ENCODE data around the gene SVIP. TPM values are rescaled to one million over a fixed set of nuclear protein-coding genes. Genes with fewer than 3 reads are reported as not detected.

SVIP gene
- polyA plus RNA-seq, 1 experiment: 10.3 TPM

DNA sequence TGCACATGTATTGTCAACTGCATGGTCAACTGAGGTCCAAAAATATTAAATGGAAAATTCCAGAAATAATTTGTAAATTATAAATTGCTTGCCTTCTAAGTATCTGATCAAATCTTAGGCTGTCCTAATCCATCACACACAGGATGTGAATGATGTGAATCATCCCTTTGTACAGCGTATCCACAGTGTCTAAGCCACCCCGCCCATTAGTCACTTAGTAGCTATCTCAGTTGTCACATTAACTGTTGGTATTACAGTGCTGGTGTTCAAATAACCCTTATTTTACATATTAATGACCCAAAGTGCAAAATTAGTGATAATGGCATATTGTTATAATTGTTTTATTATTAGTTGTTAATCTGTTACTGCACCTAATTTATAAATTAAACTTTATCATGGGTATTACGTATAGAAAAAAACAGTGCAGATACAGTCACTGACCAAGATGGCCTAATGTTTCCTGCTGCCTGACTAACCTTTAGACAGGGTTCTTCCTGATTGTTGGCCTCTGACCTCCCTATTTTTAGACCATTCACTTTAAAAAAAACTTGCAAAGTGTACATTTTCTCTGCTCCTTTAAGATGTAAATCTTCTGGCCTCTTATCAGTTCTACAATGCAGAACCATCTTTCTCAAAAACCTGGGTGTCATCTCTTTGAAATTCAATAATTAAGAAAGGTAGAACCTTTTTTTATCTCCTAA, 2.9 kb upstream of the SVIP start:
- no peak overlapping the region for H3K4me3 ChIP-seq (ENCODE audit: low read depth, low read length)
- CTCF ChIA-PET: no interaction called here
- no peaks in the 10 kb centered on the region for H3K9me3 ChIP-seq (ENCODE audit: control insufficient read depth, insufficient read depth, low read length)
- no peaks in the 10 kb centered on the region for H3K27me3 ChIP-seq (ENCODE audit: control insufficient read depth, insufficient read depth, low read length)
- no peak overlapping the region for H3K27ac ChIP-seq (ENCODE audit: low read depth, low read length)
- POLR2A ChIA-PET: no interaction called here
- no peak for DNase-seq (ENCODE audit: low read depth, low spot score)
- TF ChIP-seq, protein P1, sequence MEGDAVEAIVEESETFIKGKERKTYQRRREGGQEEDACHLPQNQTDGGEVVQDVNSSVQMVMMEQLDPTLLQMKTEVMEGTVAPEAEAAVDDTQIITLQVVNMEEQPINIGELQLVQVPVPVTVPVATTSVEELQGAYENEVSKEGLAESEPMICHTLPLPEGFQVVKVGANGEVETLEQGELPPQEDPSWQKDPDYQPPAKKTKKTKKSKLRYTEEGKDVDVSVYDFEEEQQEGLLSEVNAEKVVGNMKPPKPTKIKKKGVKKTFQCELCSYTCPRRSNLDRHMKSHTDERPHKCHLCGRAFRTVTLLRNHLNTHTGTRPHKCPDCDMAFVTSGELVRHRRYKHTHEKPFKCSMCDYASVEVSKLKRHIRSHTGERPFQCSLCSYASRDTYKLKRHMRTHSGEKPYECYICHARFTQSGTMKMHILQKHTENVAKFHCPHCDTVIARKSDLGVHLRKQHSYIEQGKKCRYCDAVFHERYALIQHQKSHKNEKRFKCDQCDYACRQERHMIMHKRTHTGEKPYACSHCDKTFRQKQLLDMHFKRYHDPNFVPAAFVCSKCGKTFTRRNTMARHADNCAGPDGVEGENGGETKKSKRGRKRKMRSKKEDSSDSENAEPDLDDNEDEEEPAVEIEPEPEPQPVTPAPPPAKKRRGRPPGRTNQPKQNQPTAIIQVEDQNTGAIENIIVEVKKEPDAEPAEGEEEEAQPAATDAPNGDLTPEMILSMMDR (IDR thresholded peaks at IDR 0.05; ENCODE audit: low read depth, low read length): no peak

DNA sequence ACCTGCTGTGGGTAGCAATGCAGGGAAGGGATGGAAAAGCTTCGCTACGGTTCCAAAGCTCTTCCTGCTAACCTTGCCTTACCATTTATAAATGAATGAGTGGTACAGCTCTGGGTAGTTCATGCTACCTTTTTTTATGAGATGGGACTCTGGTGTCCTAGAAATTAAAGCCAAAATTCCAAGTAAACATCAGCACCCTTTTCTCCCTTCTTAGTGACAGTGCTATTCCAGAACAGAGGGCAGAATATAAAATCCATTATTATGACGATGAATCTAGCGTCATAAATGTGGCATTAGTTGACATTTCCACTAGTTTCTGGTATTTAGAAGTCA, 447 bp upstream of the SVIP start:
- Histone ChIP-seq H3K27ac (ENCODE audit: low read depth, low read length) (no peak overlapping the region), H3K9me3 (ENCODE audit: control insufficient read depth, insufficient read depth, low read length) (no peaks in the 10 kb centered on the region), H3K27me3 (ENCODE audit: control insufficient read depth, insufficient read depth, low read length) (no peaks in the 10 kb centered on the region), H3K4me3 (ENCODE audit: low read depth, low read length) (peak overlapping the region; percentile 91)
- DNase-seq (ENCODE audit: low read depth, low spot score): no peak
- POLR2A ChIA-PET: no interaction called here
- CTCF ChIA-PET: interaction anchor here (0.7 to 2.3 kb wide), 10 partner anchors 8 to 1638 kb away, joined by 3 to 16 read pairs (median 6); no protein-coding TSS in a partner anchor
- TF ChIP-seq, protein P1 (IDR thresholded peaks at IDR 0.05; ENCODE audit: low read depth, low read length): no peak

DNA sequence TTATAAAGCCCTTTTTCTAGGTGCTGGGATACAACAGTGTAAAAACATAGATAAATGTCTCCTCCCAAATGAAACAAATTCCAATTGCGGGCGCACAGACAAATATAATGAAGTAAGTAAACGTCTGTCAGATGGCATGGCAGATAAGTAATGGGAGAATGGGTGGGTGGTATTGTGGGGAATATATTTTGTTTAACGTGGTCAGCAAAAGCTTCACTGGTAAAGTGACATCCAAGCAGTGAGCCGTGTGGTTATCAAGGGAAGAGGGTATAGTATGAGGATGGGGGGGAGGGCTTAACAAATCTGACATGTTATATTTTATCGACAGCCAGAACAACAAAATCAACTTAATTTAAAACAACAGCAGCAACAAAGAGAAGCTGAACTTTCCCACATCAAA, 1.2 kb downstream of the SVIP start:
- no peak for DNase-seq (ENCODE audit: low read depth, low spot score)
- Histone ChIP-seq H3K9me3 (ENCODE audit: control insufficient read depth, insufficient read depth, low read length) (no peaks in the 10 kb centered on the region), H3K27me3 (ENCODE audit: control insufficient read depth, insufficient read depth, low read length) (no peaks in the 10 kb centered on the region), H3K4me3 (ENCODE audit: low read depth, low read length) (no peak overlapping the region), H3K27ac (ENCODE audit: low read depth, low read length) (no peak overlapping the region)
- TF ChIP-seq, protein P1 (IDR thresholded peaks at IDR 0.05; ENCODE audit: low read depth, low read length): no peak
- POLR2A ChIA-PET: no interaction called here
- CTCF ChIA-PET: interaction anchor here (1.1 to 2.3 kb wide), 3 partner anchors 13 to 47 kb away, joined by 3 to 16 read pairs (median 14); no protein-coding TSS in a partner anchor

- Histone ChIP-seq H3K9me3 (ENCODE audit: control insufficient read depth, insufficient read depth, low read length) (no peaks in the 10 kb centered on the region), H3K4me3 (ENCODE audit: low read depth, low read length) (no peak overlapping the region), H3K27me3 (ENCODE audit: control insufficient read depth, insufficient read depth, low read length) (no peaks in the 10 kb centered on the region), H3K27ac (ENCODE audit: low read depth, low read length) (no peak overlapping the region)
- POLR2A ChIA-PET: no interaction called here
- DNase-seq (ENCODE audit: low read depth, low spot score): no peak
- TF ChIP-seq, protein P1 (IDR thresholded peaks at IDR 0.05; ENCODE audit: low read depth, low read length): no peak
- CTCF ChIA-PET: interaction anchor here (1.3 kb wide), 1 partner anchor 8 kb away, joined by 3 read pairs; no protein-coding TSS in a partner anchor
These were observed 7.4 kb downstream of the SVIP start for GRCh38 chr11:22822203-22822602.

DNA sequence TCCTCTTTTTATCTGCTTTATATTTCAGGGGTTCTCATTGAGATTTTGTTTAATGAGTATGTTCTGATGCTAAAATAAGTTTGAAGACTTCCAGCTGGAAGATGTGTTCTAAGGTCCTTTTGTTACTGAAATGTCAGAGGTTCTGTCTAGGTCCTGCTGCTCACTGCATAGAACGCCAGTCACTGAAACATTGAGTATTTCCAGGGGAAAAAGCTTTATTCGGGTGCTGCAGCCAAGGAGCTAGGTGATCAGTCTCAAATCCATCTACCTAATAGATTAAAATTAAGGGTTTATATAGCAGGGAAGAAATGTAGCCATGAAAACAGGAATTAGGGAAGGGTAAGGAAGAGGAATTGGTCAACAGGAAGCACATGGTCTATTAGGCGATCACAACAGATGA, 19.7 kb downstream of the SVIP start:
- Histone ChIP-seq H3K9me3 (ENCODE audit: control insufficient read depth, insufficient read depth, low read length) (no peaks in the 10 kb centered on the region), H3K27ac (ENCODE audit: low read depth, low read length) (no peak overlapping the region), H3K27me3 (ENCODE audit: control insufficient read depth, insufficient read depth, low read length) (no peaks in the 10 kb centered on the region), H3K4me3 (ENCODE audit: low read depth, low read length) (no peak overlapping the region)
- TF ChIP-seq, protein P1 (IDR thresholded peaks at IDR 0.05; ENCODE audit: low read depth, low read length): no peak
- no peak for DNase-seq (ENCODE audit: low read depth, low spot score)
- ChIA-PET POLR2A (no interaction called here), CTCF (interaction anchor here (1.2 to 2.4 kb wide), 2 partner anchors 20 to 22 kb away, joined by 6 to 9 read pairs; partner anchors contain the start of gene SVIP)

All from AG04450 (cell line).